ENCODE results near the gene FREM1. TPM values are rescaled to one million over a fixed set of nuclear protein-coding genes. Genes with fewer than 3 reads are reported as not detected.

FREM1 gene
- total RNA-seq, 3 donors from 2014 or later = 4.1 to 12.2 (median 4.3) TPM

GRCh38 chr9:14906644-14907359, 3.4 kb downstream of the FREM1 start:
- H3K27ac ChIP-seq = peak overlapping the region in 1 of 2 donors; percentile 30
- H3K27me3 ChIP-seq = no peaks in the 10 kb centered on the region
- H3K36me3 ChIP-seq = no peaks in the 10 kb centered on the region
- peak overlapping the region in 1 of 3 donors; percentile 12 for H3K4me3 ChIP-seq
- DNase-seq (ENCODE audit: low spot score in 2 of 2) = no peak
- H3K9me3 ChIP-seq = no peaks in the 10 kb centered on the region
- intact Hi-C loops (cut with DNase I; ENCODE audit: low total_unique reads) = no loop called here
- TF ChIP-seq, protein P1, sequence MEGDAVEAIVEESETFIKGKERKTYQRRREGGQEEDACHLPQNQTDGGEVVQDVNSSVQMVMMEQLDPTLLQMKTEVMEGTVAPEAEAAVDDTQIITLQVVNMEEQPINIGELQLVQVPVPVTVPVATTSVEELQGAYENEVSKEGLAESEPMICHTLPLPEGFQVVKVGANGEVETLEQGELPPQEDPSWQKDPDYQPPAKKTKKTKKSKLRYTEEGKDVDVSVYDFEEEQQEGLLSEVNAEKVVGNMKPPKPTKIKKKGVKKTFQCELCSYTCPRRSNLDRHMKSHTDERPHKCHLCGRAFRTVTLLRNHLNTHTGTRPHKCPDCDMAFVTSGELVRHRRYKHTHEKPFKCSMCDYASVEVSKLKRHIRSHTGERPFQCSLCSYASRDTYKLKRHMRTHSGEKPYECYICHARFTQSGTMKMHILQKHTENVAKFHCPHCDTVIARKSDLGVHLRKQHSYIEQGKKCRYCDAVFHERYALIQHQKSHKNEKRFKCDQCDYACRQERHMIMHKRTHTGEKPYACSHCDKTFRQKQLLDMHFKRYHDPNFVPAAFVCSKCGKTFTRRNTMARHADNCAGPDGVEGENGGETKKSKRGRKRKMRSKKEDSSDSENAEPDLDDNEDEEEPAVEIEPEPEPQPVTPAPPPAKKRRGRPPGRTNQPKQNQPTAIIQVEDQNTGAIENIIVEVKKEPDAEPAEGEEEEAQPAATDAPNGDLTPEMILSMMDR (IDR thresholded peaks at IDR 0.05) = no peak
- TF ChIP-seq POLR2AphosphoS5 (IDR thresholded peaks at IDR 0.05) = no peak
- no peak for TF ChIP-seq POLR2A (IDR thresholded peaks at IDR 0.05)
- H3K4me1 ChIP-seq = no peaks in the 10 kb centered on the region

DNA sequence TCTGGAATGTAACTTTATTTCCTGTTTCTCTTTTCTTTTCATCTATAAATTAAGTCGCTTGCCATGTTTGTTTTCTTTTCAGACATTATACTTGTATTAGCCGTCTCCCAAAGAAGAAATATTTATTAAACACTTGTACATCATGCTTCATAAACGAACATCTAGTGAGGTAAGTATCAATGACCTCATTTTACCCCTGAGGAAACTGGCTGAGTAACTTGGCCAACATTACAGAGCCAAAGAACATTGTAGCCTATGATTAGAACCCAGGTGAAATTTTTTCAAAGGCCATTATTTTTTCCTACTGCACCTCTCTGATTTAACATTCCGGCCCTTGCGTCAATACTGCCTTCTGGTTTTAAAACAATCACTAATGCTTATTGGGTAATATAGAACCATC, 4.2 kb downstream of the FREM1 start:
- Histone ChIP-seq H3K4me3 (no peak overlapping the region), H3K27ac (peak overlapping the region in 1 of 2 donors; percentile 30), H3K27me3 (no peaks in the 10 kb centered on the region), H3K4me1 (no peaks in the 10 kb centered on the region), H3K9me3 (no peaks in the 10 kb centered on the region), H3K36me3 (no peaks in the 10 kb centered on the region)
- DNase-seq (ENCODE audit: low spot score in 2 of 2) = no peak
- TF ChIP-seq POLR2A (IDR thresholded peaks at IDR 0.05) = no peak
- TF ChIP-seq POLR2AphosphoS5 (IDR thresholded peaks at IDR 0.05) = no peak
- TF ChIP-seq, protein P1 (IDR thresholded peaks at IDR 0.05) = no peak
- intact Hi-C loops (cut with DNase I; ENCODE audit: low total_unique reads) = no loop called here

- Histone ChIP-seq H3K4me1 (no peaks in the 10 kb centered on the region), H3K4me3 (no peak overlapping the region), H3K9me3 (no peaks in the 10 kb centered on the region), H3K36me3 (no peaks in the 10 kb centered on the region), H3K27ac (peak overlapping the region in 1 of 2 donors; percentile 41), H3K27me3 (no peaks in the 10 kb centered on the region)
- TF ChIP-seq, protein P1 (IDR thresholded peaks at IDR 0.05) = no peak
- no peak for TF ChIP-seq POLR2AphosphoS5 (IDR thresholded peaks at IDR 0.05)
- no peak for TF ChIP-seq POLR2A (IDR thresholded peaks at IDR 0.05)
- intact Hi-C loops (cut with DNase I; ENCODE audit: low total_unique reads) = no loop called here
- no peak for DNase-seq (ENCODE audit: low spot score in 2 of 2)
Measured at GRCh38 chr9:14903040-14903439, 7.2 kb downstream of the FREM1 start.

DNA sequence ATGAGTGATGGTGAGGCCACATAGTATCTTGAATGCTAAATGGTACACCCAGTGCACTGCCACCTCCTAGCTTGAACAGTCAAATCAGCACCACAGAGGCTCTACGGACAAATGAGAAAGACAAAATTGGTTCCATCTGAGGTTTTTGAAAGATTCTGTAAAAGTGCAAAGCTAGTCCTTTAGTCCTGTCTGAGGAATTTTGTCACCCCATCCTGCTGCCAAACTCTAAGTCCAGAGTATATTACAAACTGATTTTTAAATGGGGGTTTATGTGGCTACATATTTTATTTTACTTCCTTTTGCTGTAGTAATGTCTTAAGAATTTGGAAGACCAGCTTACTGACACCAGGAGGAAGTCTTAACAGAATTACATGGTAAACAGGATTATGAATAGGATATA, 7.7 kb downstream of the FREM1 start:
- Histone ChIP-seq H3K4me3 (no peak overlapping the region), H3K27ac (peak overlapping the region in 1 of 2 donors; percentile 41), H3K9me3 (no peaks in the 10 kb centered on the region), H3K4me1 (no peaks in the 10 kb centered on the region), H3K27me3 (no peaks in the 10 kb centered on the region), H3K36me3 (no peaks in the 10 kb centered on the region)
- no peak for DNase-seq (ENCODE audit: low spot score in 2 of 2)
- TF ChIP-seq POLR2AphosphoS5 (IDR thresholded peaks at IDR 0.05) = no peak
- TF ChIP-seq, protein P1 (IDR thresholded peaks at IDR 0.05) = no peak
- no peak for TF ChIP-seq POLR2A (IDR thresholded peaks at IDR 0.05)
- intact Hi-C loops (cut with DNase I; ENCODE audit: low total_unique reads) = no loop called here

DNA sequence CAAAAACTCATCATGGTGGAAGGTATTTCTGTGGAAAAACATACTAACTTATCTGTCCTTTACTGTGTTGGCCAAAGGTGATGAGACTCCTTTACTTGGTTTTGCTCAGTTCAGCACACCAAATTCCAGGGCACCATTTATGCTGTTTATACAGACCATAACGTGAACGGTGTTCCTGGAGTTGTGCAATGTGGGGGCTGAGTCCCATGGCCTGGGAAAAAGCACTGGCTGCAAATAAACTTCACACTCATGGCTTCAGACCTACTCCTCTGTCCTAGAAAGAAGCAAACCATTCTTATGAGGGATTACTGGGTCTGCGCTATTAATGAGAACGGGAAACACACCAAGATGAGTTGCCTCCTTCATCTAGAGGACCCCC, 10.4 kb downstream of the FREM1 start:
- H3K27me3 ChIP-seq = no peaks in the 10 kb centered on the region
- intact Hi-C loops (cut with DNase I; ENCODE audit: low total_unique reads) = no loop called here
- H3K4me3 ChIP-seq = peak overlapping the region in 1 of 3 donors; percentile 14
- H3K27ac ChIP-seq = peak overlapping the region in 1 of 2 donors; percentile 46
- no peaks in the 10 kb centered on the region for H3K4me1 ChIP-seq
- H3K9me3 ChIP-seq = no peaks in the 10 kb centered on the region
- TF ChIP-seq, protein P1 (IDR thresholded peaks at IDR 0.05) = no peak
- TF ChIP-seq POLR2A (IDR thresholded peaks at IDR 0.05) (no peak), POLR2AphosphoS5 (IDR thresholded peaks at IDR 0.05) (no peak)
- no peaks in the 10 kb centered on the region for H3K36me3 ChIP-seq
- DNase-seq (ENCODE audit: low spot score in 2 of 2) = no peak

Data from breast epithelium (tissue), 4 donors.